ENCODE results near the gene RAB40B. TPM values are rescaled to one million over a fixed set of nuclear protein-coding genes. Genes with fewer than 3 reads are reported as not detected.

The RAB40B gene
- total RNA-seq, 1 experiment from 2014 or later = 11.2 TPM

GRCh38 chr17:82650723-82651122, 47.8 kb downstream of the RAB40B start:
- DNase-seq (ENCODE audit: low read depth in 1 of 2, low spot score in 2 of 2) = no peak
- Histone ChIP-seq H3K27me3 (replicated peaks) (no peaks in the 10 kb centered on the region), H3K4me1 (replicated peaks) (peaks cover 9% of the 10 kb centered on the region), H3K9me3 (replicated peaks) (peaks cover 2% of the 10 kb centered on the region; the same call in 1 of the 2 replicates), H3K36me3 (peaks cover 20% of the 10 kb centered on the region), H3K4me3 (no peak overlapping the region), H3K27ac (no peak overlapping the region)

GRCh38 chr17:82649501-82650261, 48.8 kb downstream of the RAB40B start:
- peaks cover 9% of the 10 kb centered on the region for H3K4me1 ChIP-seq (replicated peaks)
- H3K27me3 ChIP-seq (replicated peaks) = no peaks in the 10 kb centered on the region
- DNase-seq (ENCODE audit: low read depth in 1 of 2, low spot score in 2 of 2) = no peak

GRCh38 chr17:82648742-82649331, 49.7 kb downstream of the RAB40B start:
- peaks cover 2% of the 10 kb centered on the region; the same call in 1 of the 2 replicates for H3K9me3 ChIP-seq (replicated peaks)
- peak overlapping the region; percentile 43 for H3K4me3 ChIP-seq
- peak; percentile 51 to 65 for DNase-seq (ENCODE audit: low read depth in 1 of 2, low spot score in 2 of 2)
- H3K36me3 ChIP-seq = peaks cover 36% of the 10 kb centered on the region
- no peaks in the 10 kb centered on the region for H3K27me3 ChIP-seq (replicated peaks)
- peaks cover 9% of the 10 kb centered on the region for H3K4me1 ChIP-seq (replicated peaks)
- peak overlapping the region; percentile 50; the same call in 1 of the 2 replicates for H3K27ac ChIP-seq

More at GRCh38 chr17:82649501-82650261, 48.8 kb downstream of the RAB40B start:
- peaks cover 2% of the 10 kb centered on the region; the same call in 1 of the 2 replicates for H3K9me3 ChIP-seq (replicated peaks)
- no peak overlapping the region for H3K27ac ChIP-seq
- peaks cover 28% of the 10 kb centered on the region for H3K36me3 ChIP-seq
- H3K4me3 ChIP-seq = no peak overlapping the region

GRCh38 chr17:82648165-82648668, 50.3 kb downstream of the RAB40B start, which contains the start of gene WDR45B:
WDR45B (minus strand) TSS chr17:82648444; CDS start chr17:82648340, 104 bp downstream.
- Histone ChIP-seq H3K27me3 (replicated peaks) (no peaks in the 10 kb centered on the region), H3K36me3 (peaks cover 43% of the 10 kb centered on the region), H3K4me1 (replicated peaks) (peaks cover 9% of the 10 kb centered on the region), H3K9me3 (replicated peaks) (peaks cover 2% of the 10 kb centered on the region; the same call in 1 of the 2 replicates), H3K4me3 (peak within 1 kb of the TSS; percentile 99), H3K27ac (peak within 1 kb of the TSS; percentile 94)
- DNase-seq (ENCODE audit: low read depth in 1 of 2, low spot score in 2 of 2) = peak; percentile 93 to 97

GRCh38 chr17:82647593-82648164, 50.8 kb downstream of the RAB40B start:
- Histone ChIP-seq H3K36me3 (peaks cover 48% of the 10 kb centered on the region), H3K27me3 (replicated peaks) (no peaks in the 10 kb centered on the region), H3K27ac (peak overlapping the region; percentile 94), H3K4me3 (peak overlapping the region; percentile 99), H3K4me1 (replicated peaks) (peaks cover 9% of the 10 kb centered on the region), H3K9me3 (replicated peaks) (peaks cover 2% of the 10 kb centered on the region; the same call in 1 of the 2 replicates)
- peak; percentile 37 to 60 for DNase-seq (ENCODE audit: low read depth in 1 of 2, low spot score in 2 of 2)

GRCh38 chr17:82645516-82645915, 53.0 kb downstream of the RAB40B start:
- DNase-seq (ENCODE audit: low read depth in 1 of 2, low spot score in 2 of 2) = no peak
- Histone ChIP-seq H3K27me3 (replicated peaks) (no peaks in the 10 kb centered on the region), H3K4me3 (no peak overlapping the region), H3K4me1 (replicated peaks) (peaks cover 9% of the 10 kb centered on the region), H3K27ac (no peak overlapping the region), H3K9me3 (replicated peaks) (peaks cover 2% of the 10 kb centered on the region; the same call in 1 of the 2 replicates), H3K36me3 (peaks cover 70% of the 10 kb centered on the region)

GRCh38 chr17:82644148-82644547, 54.4 kb downstream of the RAB40B start:
- Histone ChIP-seq H3K27ac (no peak overlapping the region), H3K4me3 (no peak overlapping the region), H3K36me3 (peaks cover 83% of the 10 kb centered on the region), H3K9me3 (replicated peaks) (peaks cover 2% of the 10 kb centered on the region; the same call in 1 of the 2 replicates), H3K27me3 (replicated peaks) (no peaks in the 10 kb centered on the region), H3K4me1 (replicated peaks) (peaks cover 9% of the 10 kb centered on the region)
- no peak for DNase-seq (ENCODE audit: low read depth in 1 of 2, low spot score in 2 of 2)

- DNase-seq (ENCODE audit: low read depth in 1 of 2, low spot score in 2 of 2) = no peak
- peaks cover 90% of the 10 kb centered on the region for H3K36me3 ChIP-seq
- H3K27me3 ChIP-seq (replicated peaks) = no peaks in the 10 kb centered on the region
- no peaks in the 10 kb centered on the region for H3K9me3 ChIP-seq (replicated peaks)
- H3K4me1 ChIP-seq (replicated peaks) = peaks cover 6% of the 10 kb centered on the region
- no peak overlapping the region for H3K4me3 ChIP-seq
- no peak overlapping the region for H3K27ac ChIP-seq
These were observed 56.5 kb downstream of the RAB40B start for GRCh38 chr17:82642022-82642421.

GRCh38 chr17:82640036-82640435, 58.5 kb downstream of the RAB40B start:
- H3K4me3 ChIP-seq = no peak overlapping the region
- no peaks in the 10 kb centered on the region for H3K9me3 ChIP-seq (replicated peaks)
- no peaks in the 10 kb centered on the region for H3K4me1 ChIP-seq (replicated peaks)
- H3K36me3 ChIP-seq = peaks cover 91% of the 10 kb centered on the region
- no peak overlapping the region for H3K27ac ChIP-seq
- DNase-seq (ENCODE audit: low read depth in 1 of 2, low spot score in 2 of 2) = no peak
- no peaks in the 10 kb centered on the region for H3K27me3 ChIP-seq (replicated peaks)

- Histone ChIP-seq H3K9me3 (replicated peaks) (no peaks in the 10 kb centered on the region), H3K4me3 (no peak overlapping the region), H3K27me3 (replicated peaks) (no peaks in the 10 kb centered on the region), H3K36me3 (peaks cover 89% of the 10 kb centered on the region), H3K27ac (no peak overlapping the region), H3K4me1 (replicated peaks) (no peaks in the 10 kb centered on the region)
- no peak for DNase-seq (ENCODE audit: low read depth in 1 of 2, low spot score in 2 of 2)
These were observed 58.9 kb downstream of the RAB40B start for GRCh38 chr17:82639628-82640027.

- H3K36me3 ChIP-seq = peaks cover 87% of the 10 kb centered on the region
- H3K27me3 ChIP-seq (replicated peaks) = no peaks in the 10 kb centered on the region
- no peaks in the 10 kb centered on the region for H3K4me1 ChIP-seq (replicated peaks)
- no peak for DNase-seq (ENCODE audit: low read depth in 1 of 2, low spot score in 2 of 2)
- no peaks in the 10 kb centered on the region for H3K9me3 ChIP-seq (replicated peaks)
- no peak overlapping the region for H3K4me3 ChIP-seq
- no peak overlapping the region for H3K27ac ChIP-seq
These were observed 60.2 kb downstream of the RAB40B start for GRCh38 chr17:82638183-82638773.

GRCh38 chr17:82636626-82637598, 61.6 kb downstream of the RAB40B start:
- Histone ChIP-seq H3K4me1 (replicated peaks) (no peaks in the 10 kb centered on the region), H3K4me3 (no peak overlapping the region), H3K27me3 (replicated peaks) (no peaks in the 10 kb centered on the region), H3K9me3 (replicated peaks) (no peaks in the 10 kb centered on the region), H3K27ac (no peak overlapping the region), H3K36me3 (peaks cover 85% of the 10 kb centered on the region)
- DNase-seq (ENCODE audit: low read depth in 1 of 2, low spot score in 2 of 2) = no peak

All from SJSA1 (cell line).